Liver (tissue), 9 donors: ENCODE data around the gene RANBP3. TPM values are rescaled to one million over a fixed set of nuclear protein-coding genes. Genes with fewer than 3 reads are reported as not detected.

Source experiments
- DNase-seq: peaks from one replicate; pipeline ENCODE4 v3.0.0-alpha.2; 2017; ENCODE audit warnings: low spot score
- H3K27ac ChIP-seq, 2 donors: one replicate each; pipeline ENCODE4 v1.7.0; 2013; ENCODE audit warnings: inconsistent platforms in 2 of 2, low read length in 2 of 2, control low read depth in 1 of 2, low read depth in 1 of 2, mild to moderate bottlenecking in 1 of 2
- H3K27me3 ChIP-seq, 4 donors: one replicate each; pipeline versions ENCODE4 v1.6.1 to v1.7.0; 2013; ENCODE audit warnings: low read length in 3 of 4, inconsistent platforms in 1 of 4, mild to moderate bottlenecking in 1 of 4, moderate library complexity in 1 of 4; ENCODE audit not compliant: control insufficient read depth in 4 of 4, insufficient read depth in 4 of 4
- H3K36me3 ChIP-seq, 4 donors: one replicate each; pipeline versions ENCODE4 v1.6.1 to v1.7.0; 2013; ENCODE audit warnings: low read length in 3 of 4, mild to moderate bottlenecking in 3 of 4, low read depth in 1 of 4, moderate library complexity in 1 of 4; ENCODE audit not compliant: control insufficient read depth in 4 of 4, insufficient read depth in 3 of 4
- H3K4me1 ChIP-seq, 4 donors: one replicate each; pipeline versions ENCODE4 v1.6.1 to v1.7.0; 2013; ENCODE audit warnings: low read length in 3 of 4, mild to moderate bottlenecking in 3 of 4, moderate library complexity in 1 of 4; ENCODE audit not compliant: control insufficient read depth in 4 of 4, insufficient read depth in 4 of 4
- H3K4me3 ChIP-seq, 3 donors: one replicate each; pipeline versions ENCODE4 v1.6.1 to v1.7.0; 2013; ENCODE audit warnings: low read length in 3 of 3, control low read depth in 1 of 3, low read depth in 1 of 3, mild to moderate bottlenecking in 1 of 3
- H3K9ac ChIP-seq, 2 donors: one replicate each; pipeline ENCODE4 v1.7.0; 2013; ENCODE audit warnings: low read length in 2 of 2, mild to moderate bottlenecking in 2 of 2, moderate library complexity in 2 of 2, control low read depth in 1 of 2, low read depth in 1 of 2
- H3K9me3 ChIP-seq, 4 donors: one replicate each; pipeline versions ENCODE4 v1.6.1 to v1.7.0; 2013; ENCODE audit warnings: low read length in 3 of 4; ENCODE audit not compliant: control insufficient read depth in 4 of 4
- EGR1 ChIP-seq, 2 donors: IDR thresholded peaks; 2 replicates each; pipeline ENCODE4 v1.6.1; 2016 to 2018; ENCODE audit warnings: antibody characterized with exemption in 2 of 2, low read depth in 2 of 2
- FOXA1 ChIP-seq: IDR thresholded peaks from 2 replicates; pipeline ENCODE4 v1.6.1; 2016; ENCODE audit warnings: antibody characterized with exemption
- FOXA2 ChIP-seq: IDR thresholded peaks from 2 replicates; pipeline ENCODE4 v1.6.1; 2016; ENCODE audit warnings: antibody characterized with exemption
- GABPA ChIP-seq, 2 donors: IDR thresholded peaks in 1 of 2; conservative IDR thresholded peaks in 1 of 2; 2 replicates each; pipeline ENCODE4 v1.6.1; 2016; ENCODE audit warnings: antibody characterized with exemption in 2 of 2, mild to moderate bottlenecking in 1 of 2, moderate library complexity in 1 of 2
- HNF4A ChIP-seq, 2 donors: conservative IDR thresholded peaks; 2 replicates each; pipeline ENCODE4 v1.6.1; 2016; ENCODE audit warnings: antibody characterized with exemption in 2 of 2, mild to moderate bottlenecking in 2 of 2
- HNF4G ChIP-seq: IDR thresholded peaks from 2 replicates; pipeline ENCODE4 v1.6.1; 2016; ENCODE audit warnings: antibody characterized with exemption
- JUND ChIP-seq, 2 donors: IDR thresholded peaks; 2 replicates each; pipeline ENCODE4 v1.6.1; 2016; ENCODE audit warnings: antibody characterized with exemption in 2 of 2
- NR2F2 ChIP-seq: IDR thresholded peaks from 2 replicates; pipeline ENCODE4 v1.6.1; 2016; ENCODE audit warnings: antibody characterized with exemption
- RAD21 ChIP-seq, 2 donors: IDR thresholded peaks; 2 replicates each; pipeline ENCODE4 v1.6.1; 2016; ENCODE audit warnings: antibody characterized with exemption in 2 of 2, mild to moderate bottlenecking in 2 of 2
- RXRA ChIP-seq, 2 donors: IDR thresholded peaks; 2 replicates each; pipeline ENCODE4 v1.6.1; 2017 to 2018; ENCODE audit warnings: antibody characterized with exemption in 2 of 2, mild to moderate bottlenecking in 1 of 2
- SP1 ChIP-seq: IDR thresholded peaks from 2 replicates; pipeline ENCODE4 v1.6.1; 2018; ENCODE audit warnings: antibody characterized with exemption, mild to moderate bottlenecking
- TAF1 ChIP-seq: conservative IDR thresholded peaks from 2 replicates; pipeline ENCODE4 v1.6.1; 2016; ENCODE audit warnings: antibody characterized with exemption, mild to moderate bottlenecking
- WGBS: extraction: QIAGEN DNeasy Blood & Tissue Kit; methylation state at CpG from one replicate; pipeline ENCODE4 v1.1.7; 2013; 5-methylcytosine and 5-hydroxymethylcytosine counted together
- polyA plus RNA-seq, 2 donors: library from polyadenylated mRNA; stranded (reverse) in 1 of 2; unstranded in 1 of 2; fragments of 200-250 nt in 1 of 2; fragments of >200 nt in 1 of 2; fragmentation: Nextera tagmentation in 1 of 2; extraction: Ambion mirVana in 1 of 2; gene quantifications; one replicate each; pipeline versions ENCODE4 v1.2.1 to v1.2.3, GENCODE V29; 2013 to 2015
- total RNA-seq, 2 donors: library from RNA; depleted of rRNA; stranded (reverse); fragments of >200 nt; gene quantifications; one replicate each; pipeline ENCODE4 v1.2.3, GENCODE V29; 2014
- TF ChIP-seq, protein P1 (sequence below): IDR thresholded peaks from 2 replicates; pipeline ENCODE4 v1.6.1; 2016; ENCODE audit warnings: antibody characterized with exemption
- TF ChIP-seq, protein P2 (sequence below): IDR thresholded peaks from 2 replicates; pipeline ENCODE4 v1.6.1; 2016; ENCODE audit warnings: antibody characterized with exemption, mild to moderate bottlenecking
- donor health status: healthy.
- donor health status: healthy.
- donor health status: healthy.
- donor health status: healthy.
- donor health status: healthy.

The RANBP3 gene
- total and polyA plus RNA-seq, 4 donors: 10.0 to 23.3 (median 20.7) TPM

DNA sequence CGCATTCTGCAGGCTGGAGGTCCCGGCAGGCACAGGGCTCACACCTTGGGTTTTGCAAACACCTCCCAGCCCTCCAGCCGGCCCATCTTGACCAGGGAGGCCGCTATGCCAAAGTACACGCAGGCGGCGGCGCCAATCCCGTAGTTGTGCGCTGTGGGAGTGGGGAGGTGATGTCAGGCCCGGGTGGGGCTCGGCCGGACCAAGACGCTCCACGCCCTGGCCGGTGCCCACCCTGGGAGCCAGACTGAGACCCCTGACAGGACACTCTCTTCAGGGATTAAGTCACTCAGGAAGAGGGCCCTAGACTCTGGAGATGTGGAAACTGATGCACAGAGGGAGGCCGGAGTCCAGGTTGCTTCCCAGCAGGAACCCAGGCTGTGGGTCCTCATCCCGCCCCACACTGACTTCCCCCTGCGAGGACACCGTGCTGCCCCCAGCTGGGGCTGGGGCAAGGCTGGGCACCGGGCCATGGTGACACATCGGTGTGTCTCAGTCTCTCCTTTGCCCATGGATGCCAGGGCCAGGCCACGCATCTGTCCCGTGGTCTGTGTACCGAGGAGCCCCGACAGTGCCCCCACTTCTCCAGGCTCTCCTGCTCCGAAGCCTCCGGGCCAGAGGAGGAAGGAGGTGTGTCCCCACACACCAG is 83.1 kb downstream of the RANBP3 start:
- H3K27ac ChIP-seq: no peak overlapping the region
- H3K27me3 ChIP-seq: no peaks in the 10 kb centered on the region
- H3K36me3 ChIP-seq: peaks cover 6 to 22% (median 9%) of the 10 kb centered on the region in 4 donors
- no peak overlapping the region for H3K4me3 ChIP-seq
- H3K4me1 ChIP-seq: peaks cover 0 to 11% (median 3%) of the 10 kb centered on the region in 4 donors
- no peak for DNase-seq
- H3K9ac ChIP-seq: no peak overlapping the region
- WGBS: 85% methylated on average over 28 of the region's 28 CpGs
- TF ChIP-seq, protein P1, sequence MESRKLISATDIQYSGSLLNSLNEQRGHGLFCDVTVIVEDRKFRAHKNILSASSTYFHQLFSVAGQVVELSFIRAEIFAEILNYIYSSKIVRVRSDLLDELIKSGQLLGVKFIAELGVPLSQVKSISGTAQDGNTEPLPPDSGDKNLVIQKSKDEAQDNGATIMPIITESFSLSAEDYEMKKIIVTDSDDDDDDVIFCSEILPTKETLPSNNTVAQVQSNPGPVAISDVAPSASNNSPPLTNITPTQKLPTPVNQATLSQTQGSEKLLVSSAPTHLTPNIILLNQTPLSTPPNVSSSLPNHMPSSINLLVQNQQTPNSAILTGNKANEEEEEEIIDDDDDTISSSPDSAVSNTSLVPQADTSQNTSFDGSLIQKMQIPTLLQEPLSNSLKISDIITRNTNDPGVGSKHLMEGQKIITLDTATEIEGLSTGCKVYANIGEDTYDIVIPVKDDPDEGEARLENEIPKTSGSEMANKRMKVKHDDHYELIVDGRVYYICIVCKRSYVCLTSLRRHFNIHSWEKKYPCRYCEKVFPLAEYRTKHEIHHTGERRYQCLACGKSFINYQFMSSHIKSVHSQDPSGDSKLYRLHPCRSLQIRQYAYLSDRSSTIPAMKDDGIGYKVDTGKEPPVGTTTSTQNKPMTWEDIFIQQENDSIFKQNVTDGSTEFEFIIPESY: no peak
- TF ChIP-seq TAF1 (no peak), GABPA (IDR thresholded peaks at IDR 0.05 in 1 of 2, conservative IDR thresholded peaks at IDR 0.05 in 1 of 2) (no peak), RAD21 (IDR thresholded peaks at IDR 0.05) (no peak), HNF4A (conservative IDR thresholded peaks at IDR 0.05) (no peak), RXRA (IDR thresholded peaks at IDR 0.05) (no peak), FOXA1 (no peak), EGR1 (IDR thresholded peaks at IDR 0.05; ENCODE audit: low read depth in 2 of 2) (no peak), FOXA2 (no peak), JUND (IDR thresholded peaks at IDR 0.05) (no peak), SP1 (no peak)
- TF ChIP-seq, protein P2, sequence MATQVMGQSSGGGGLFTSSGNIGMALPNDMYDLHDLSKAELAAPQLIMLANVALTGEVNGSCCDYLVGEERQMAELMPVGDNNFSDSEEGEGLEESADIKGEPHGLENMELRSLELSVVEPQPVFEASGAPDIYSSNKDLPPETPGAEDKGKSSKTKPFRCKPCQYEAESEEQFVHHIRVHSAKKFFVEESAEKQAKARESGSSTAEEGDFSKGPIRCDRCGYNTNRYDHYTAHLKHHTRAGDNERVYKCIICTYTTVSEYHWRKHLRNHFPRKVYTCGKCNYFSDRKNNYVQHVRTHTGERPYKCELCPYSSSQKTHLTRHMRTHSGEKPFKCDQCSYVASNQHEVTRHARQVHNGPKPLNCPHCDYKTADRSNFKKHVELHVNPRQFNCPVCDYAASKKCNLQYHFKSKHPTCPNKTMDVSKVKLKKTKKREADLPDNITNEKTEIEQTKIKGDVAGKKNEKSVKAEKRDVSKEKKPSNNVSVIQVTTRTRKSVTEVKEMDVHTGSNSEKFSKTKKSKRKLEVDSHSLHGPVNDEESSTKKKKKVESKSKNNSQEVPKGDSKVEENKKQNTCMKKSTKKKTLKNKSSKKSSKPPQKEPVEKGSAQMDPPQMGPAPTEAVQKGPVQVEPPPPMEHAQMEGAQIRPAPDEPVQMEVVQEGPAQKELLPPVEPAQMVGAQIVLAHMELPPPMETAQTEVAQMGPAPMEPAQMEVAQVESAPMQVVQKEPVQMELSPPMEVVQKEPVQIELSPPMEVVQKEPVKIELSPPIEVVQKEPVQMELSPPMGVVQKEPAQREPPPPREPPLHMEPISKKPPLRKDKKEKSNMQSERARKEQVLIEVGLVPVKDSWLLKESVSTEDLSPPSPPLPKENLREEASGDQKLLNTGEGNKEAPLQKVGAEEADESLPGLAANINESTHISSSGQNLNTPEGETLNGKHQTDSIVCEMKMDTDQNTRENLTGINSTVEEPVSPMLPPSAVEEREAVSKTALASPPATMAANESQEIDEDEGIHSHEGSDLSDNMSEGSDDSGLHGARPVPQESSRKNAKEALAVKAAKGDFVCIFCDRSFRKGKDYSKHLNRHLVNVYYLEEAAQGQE: no peak
- no peaks in the 10 kb centered on the region for H3K9me3 ChIP-seq

- DNase-seq: peak; percentile 68
- H3K27ac ChIP-seq: no peak overlapping the region
Observed at GRCh38 chr19:5893907-5894703, 83.8 kb downstream of the RANBP3 start.

More at GRCh38 chr19:5893907-5894703, 83.8 kb downstream of the RANBP3 start:
- Histone ChIP-seq H3K27me3 (no peaks in the 10 kb centered on the region), H3K9ac (no peak overlapping the region), H3K4me1 (peaks cover 0 to 11% (median 3%) of the 10 kb centered on the region in 4 donors), H3K36me3 (peaks cover 6 to 22% (median 9%) of the 10 kb centered on the region in 4 donors), H3K9me3 (no peaks in the 10 kb centered on the region), H3K4me3 (no peak overlapping the region)
- WGBS: 82% methylated on average over 28 of the region's 28 CpGs
- TF ChIP-seq, protein P1: no peak
- TF ChIP-seq, protein P2: no peak
- no peak for TF ChIP-seq HNF4G
- TF ChIP-seq NR2F2: no peak
- TF ChIP-seq TAF1: no peak
- no peak for TF ChIP-seq RAD21 (IDR thresholded peaks at IDR 0.05)
